ENCODE measurements around the gene WFDC1. TPM values are rescaled to one million over a fixed set of nuclear protein-coding genes. Genes with fewer than 3 reads are reported as not detected.

The WFDC1 gene
- polyA plus RNA-seq, 10 donors: 0.77 to 2.6 (median 1.5) TPM

GRCh38 chr16:84299734-84300440, 5.2 kb downstream of the WFDC1 start:
- DNase-seq: no peak

GRCh38 chr16:84302111-84302954, 7.7 kb downstream of the WFDC1 start:
- no peak for DNase-seq

- peak in 2 of 3 donors; percentile 21 to 26 for DNase-seq
Observed at GRCh38 chr16:84303023-84303422, 8.3 kb downstream of the WFDC1 start.

- DNase-seq: no peak
Observed at GRCh38 chr16:84303516-84303915, 8.8 kb downstream of the WFDC1 start.

- DNase-seq: no peak
Observed at GRCh38 chr16:84306564-84306963, 11.9 kb downstream of the WFDC1 start.

GRCh38 chr16:84307209-84307954, 12.7 kb downstream of the WFDC1 start:
- no peak for DNase-seq

- DNase-seq: peak in 1 of 3 donors; percentile 29
Observed at GRCh38 chr16:84308120-84308519, 13.4 kb downstream of the WFDC1 start.

GRCh38 chr16:84310642-84311041, 16.0 kb downstream of the WFDC1 start:
- DNase-seq: no peak

GRCh38 chr16:84312783-84313382, 18.2 kb downstream of the WFDC1 start:
- no peak for DNase-seq

- no peak for DNase-seq
Observed at GRCh38 chr16:84313921-84314320, 19.2 kb downstream of the WFDC1 start.

GRCh38 chr16:84314373-84314772, 19.7 kb downstream of the WFDC1 start:
- no peak for DNase-seq

GRCh38 chr16:84314814-84315213, 20.1 kb downstream of the WFDC1 start:
- DNase-seq: no peak

- DNase-seq: no peak
Observed at GRCh38 chr16:84315422-84315821, 20.7 kb downstream of the WFDC1 start.

- DNase-seq: no peak
Observed at GRCh38 chr16:84318091-84318975, 23.7 kb downstream of the WFDC1 start.

- DNase-seq: no peak
Observed at GRCh38 chr16:84319146-84319760, 24.6 kb downstream of the WFDC1 start.

GRCh38 chr16:84320511-84320910, 25.8 kb downstream of the WFDC1 start:
- no peak for DNase-seq

- no peak for DNase-seq
Observed at GRCh38 chr16:84321932-84322331, 27.3 kb downstream of the WFDC1 start.

- DNase-seq: no peak
Observed at GRCh38 chr16:84322749-84323148, 28.1 kb downstream of the WFDC1 start.

GRCh38 chr16:84323606-84324005, 28.9 kb downstream of the WFDC1 start:
- DNase-seq: no peak

Data from muscle of back (tissue), 11 donors.